ENCODE results near the gene PEX5L. TPM values are rescaled to one million over a fixed set of nuclear protein-coding genes. Genes with fewer than 3 reads are reported as not detected.
A peak's percentile ranks its signal among the peaks of the same experiment; 100 is the strongest.

Gene PEX5L
- total and polyA plus RNA-seq, 2 experiments from 2014 or later = 0.13 to 0.63 TPM

- Histone ChIP-seq H3K27me3 (peaks cover 70% of the 10 kb centered on the region), H3K4me2 (peak overlapping the region; percentile 88), H3K79me2 (no peaks in the 10 kb centered on the region), H4K20me1 (ENCODE audit: insufficient read depth, poor library complexity, severe bottlenecking) (no peaks in the 10 kb centered on the region), H3K9me2 (replicated peaks; ENCODE audit: insufficient read depth) (no peaks in the 10 kb centered on the region), H3K9me3 (ENCODE audit: low read depth) (no peaks in the 10 kb centered on the region), H2AFZ (peak overlapping the region; percentile 33), H3K4me3 (no peak overlapping the region), H3K36me3 (replicated peaks; ENCODE audit: insufficient read depth, low read depth) (no peaks in the 10 kb centered on the region), H3K27ac (no peak overlapping the region), H3K4me1 (ENCODE audit: insufficient read depth) (peaks cover 3% of the 10 kb centered on the region)
- no peak for TF ChIP-seq EZH2 (IDR thresholded peaks at IDR 0.05; ENCODE audit: borderline replicate concordance)
- TF ChIP-seq CTCF (IDR thresholded peaks at IDR 0.05; ENCODE audit: poor library complexity) = no peak
- TF ChIP-seq EZH2phosphoT487 (IDR thresholded peaks at IDR 0.05; ENCODE audit: low read depth, severe bottlenecking, unreplicated experiment) = no peak
- no peak for DNase-seq (ENCODE audit: low spot score)
- WGBS (ENCODE audit: low lambda C conversion rate, missing lambda C conversion rate) = 4% methylated on average over 16 of the region's 16 CpGs
Observed at GRCh38 chr3:180036092-180036670, 556 bp downstream of the PEX5L start.

GRCh38 chr3:180026997-180027396 is 9.7 kb downstream of the PEX5L start:
- no peaks in the 10 kb centered on the region for H3K9me3 ChIP-seq (ENCODE audit: low read depth)
- no peak for DNase-seq (ENCODE audit: low spot score)
- no peaks in the 10 kb centered on the region for H3K79me2 ChIP-seq
- no peaks in the 10 kb centered on the region for H4K20me1 ChIP-seq (ENCODE audit: insufficient read depth, poor library complexity, severe bottlenecking)
- no peaks in the 10 kb centered on the region for H3K36me3 ChIP-seq (replicated peaks; ENCODE audit: insufficient read depth, low read depth)
- no peaks in the 10 kb centered on the region for H3K9me2 ChIP-seq (replicated peaks; ENCODE audit: insufficient read depth)
- H3K27me3 ChIP-seq = no peaks in the 10 kb centered on the region
- no peaks in the 10 kb centered on the region for H3K4me1 ChIP-seq (ENCODE audit: insufficient read depth)
- H2AFZ ChIP-seq = no peak overlapping the region
- no peak overlapping the region for H3K4me3 ChIP-seq
- WGBS (ENCODE audit: low lambda C conversion rate, missing lambda C conversion rate) = 94% methylated on average over 2 of the region's 2 CpGs
- H3K4me2 ChIP-seq = no peak overlapping the region
- no peak overlapping the region for H3K27ac ChIP-seq
- TF ChIP-seq CTCF (IDR thresholded peaks at IDR 0.05; ENCODE audit: poor library complexity) (no peak), EZH2phosphoT487 (IDR thresholded peaks at IDR 0.05; ENCODE audit: low read depth, severe bottlenecking, unreplicated experiment) (no peak), EZH2 (IDR thresholded peaks at IDR 0.05; ENCODE audit: borderline replicate concordance) (no peak)

- no peaks in the 10 kb centered on the region for H4K20me1 ChIP-seq (ENCODE audit: insufficient read depth, poor library complexity, severe bottlenecking)
- no peaks in the 10 kb centered on the region for H3K9me3 ChIP-seq (ENCODE audit: low read depth)
- no peaks in the 10 kb centered on the region for H3K36me3 ChIP-seq (replicated peaks; ENCODE audit: insufficient read depth, low read depth)
- no peaks in the 10 kb centered on the region for H3K9me2 ChIP-seq (replicated peaks; ENCODE audit: insufficient read depth)
- no peaks in the 10 kb centered on the region for H3K79me2 ChIP-seq
- DNase-seq (ENCODE audit: low spot score) = no peak
- H2AFZ ChIP-seq = no peak overlapping the region
- no peaks in the 10 kb centered on the region for H3K27me3 ChIP-seq
- H3K4me3 ChIP-seq = no peak overlapping the region
- TF ChIP-seq CTCF (IDR thresholded peaks at IDR 0.05; ENCODE audit: poor library complexity) (no peak), EZH2phosphoT487 (IDR thresholded peaks at IDR 0.05; ENCODE audit: low read depth, severe bottlenecking, unreplicated experiment) (no peak), EZH2 (IDR thresholded peaks at IDR 0.05; ENCODE audit: borderline replicate concordance) (no peak)
- H3K4me2 ChIP-seq = no peak overlapping the region
- H3K27ac ChIP-seq = no peak overlapping the region
- H3K4me1 ChIP-seq (ENCODE audit: insufficient read depth) = no peaks in the 10 kb centered on the region
- WGBS (ENCODE audit: low lambda C conversion rate, missing lambda C conversion rate) = 65% methylated on average over 5 of the region's 5 CpGs
Observed at GRCh38 chr3:180018543-180018942, 18.2 kb downstream of the PEX5L start.
